B cell (primary cell): Measurements from ENCODE around the gene NEU4. TPM values are rescaled to one million over a fixed set of nuclear protein-coding genes. Genes with fewer than 3 reads are reported as not detected.
"Not testable (repeated sequence)": the region's sequence is repeated elsewhere in the genome, so short reads cannot be mapped to it uniquely, and the experiment has no call there.

Experiments
- ATAC-seq: fragments of 200-7000 bp; cut with Tn5 transposase; one replicate; pipeline ENCODE4 v1.10.0; 2021; ENCODE audit warnings: low read depth, mild to moderate bottlenecking, moderate number of reproducible peaks, moderate library complexity
- CTCF ChIA-PET: fragments of 350-600 bp; sonication (Branson Sonifier 250); formaldehyde crosslinking; loops from one replicate; lab custom pipeline; 2021; ENCODE audit warnings: antibody characterized with exemption, inconsistent platforms; lab: Charles Lee
- POLR2A ChIA-PET: fragments of 350-600 bp; sonication (Branson Sonifier 250); formaldehyde crosslinking; loops from one replicate; lab custom pipeline; 2021; ENCODE audit warnings: antibody characterized with exemption; lab: Charles Lee
- DNase-seq: peaks from one replicate; pipeline ENCODE4 v3.0.0; 2013
- H2AFZ ChIP-seq: 2 replicates; pipeline ENCODE4 v1.6.1; 2012; ENCODE audit warnings: mild to moderate bottlenecking, low read depth, low read length; ENCODE audit not compliant: insufficient read depth, poor library complexity, severe bottlenecking
- H3K27ac ChIP-seq, 2 donors: 1 replicate in 1 of 2; 2 replicates in 1 of 2; pipeline ENCODE4 v1.5.1; 2012 to 2013; ENCODE audit warnings: low read length in 2 of 2, mild to moderate bottlenecking in 2 of 2, moderate library complexity in 1 of 2
- H3K27me3 ChIP-seq, 4 experiments: fragments of 200-600 bp in 1 of 4; sonication (generic) in 1 of 4; replicated peaks in 1 of 4; 1 replicate in 2 of 4; 2 replicates in 2 of 4; pipeline versions ENCODE4 v1.6.1 to v1.7.0; 2013 to 2016; ENCODE audit warnings: low read length in 3 of 4, mild to moderate bottlenecking in 2 of 4, mixed read lengths in 1 of 4, moderate library complexity in 1 of 4; ENCODE audit not compliant: insufficient read depth in 4 of 4, control insufficient read depth in 3 of 4; ENCODE audit errors: control extremely low read depth in 1 of 4
- H3K36me3 ChIP-seq, 2 experiments: replicated peaks in 1 of 2; 1 replicate in 1 of 2; 2 replicates in 1 of 2; pipeline versions ENCODE4 v1.6.1 to v1.7.1; 2013; ENCODE audit warnings: low read length in 1 of 2; ENCODE audit not compliant: insufficient read depth in 2 of 2, control insufficient read depth in 1 of 2; ENCODE audit errors: control extremely low read depth in 1 of 2, extremely low read depth in 1 of 2
- H3K4me1 ChIP-seq, 2 donors: fragments of 200-600 bp in 1 of 2; sonication (generic) in 1 of 2; 1 replicate in 1 of 2; 2 replicates in 1 of 2; pipeline versions ENCODE4 v1.5.1 to v1.6.1; 2013 to 2017; ENCODE audit warnings: low read length in 2 of 2; ENCODE audit not compliant: control insufficient read depth in 2 of 2, insufficient read depth in 2 of 2
- H3K4me2 ChIP-seq: replicated peaks from 2 replicates; pipeline ENCODE3; 2012; ENCODE audit warnings: mild to moderate bottlenecking, low read depth, low read length; ENCODE audit not compliant: poor library complexity, severe bottlenecking
- H3K4me3 ChIP-seq, 5 experiments: fragments of 200-600 bp in 1 of 5; sonication (generic) in 1 of 5; 1 replicate in 3 of 5; 2 replicates in 2 of 5; pipeline versions ENCODE4 v1.5.1 to v1.7.0; 2011 to 2016; ENCODE audit warnings: low read length in 4 of 5, mild to moderate bottlenecking in 4 of 5, low read depth in 2 of 5, control low read depth in 1 of 5, moderate library complexity in 1 of 5; ENCODE audit not compliant: insufficient read depth in 1 of 5; ENCODE audit errors: control extremely low read depth in 1 of 5, extremely low read depth in 1 of 5
- H3K79me2 ChIP-seq: fragments of 200-600 bp; sonication (generic); one replicate; pipeline ENCODE4 v1.6.0; 2016; ENCODE audit warnings: low read length; ENCODE audit not compliant: control insufficient read depth, insufficient read depth
- H3K9ac ChIP-seq: fragments of 200-600 bp; sonication (generic); 2 replicates; pipeline ENCODE4 v1.6.1; 2017; ENCODE audit warnings: mild to moderate bottlenecking, low read length, moderate library complexity
- H3K9me3 ChIP-seq, 3 donors: one replicate each; pipeline versions ENCODE4 v1.6.1 to v1.7.1; 2013; ENCODE audit warnings: low read length in 2 of 3; ENCODE audit not compliant: control insufficient read depth in 2 of 3, insufficient read depth in 1 of 3; ENCODE audit errors: control extremely low read depth in 1 of 3
- H4K20me1 ChIP-seq: 2 replicates; pipeline ENCODE4 v1.6.0; 2012; ENCODE audit warnings: mild to moderate bottlenecking, low read length; ENCODE audit not compliant: insufficient read depth, control insufficient read depth, poor library complexity, severe bottlenecking
- H3K27ac Mint-ChIP-seq: one replicate; pipeline ENCODE4 v1.8.0; 2021; ENCODE audit warnings: mixed read lengths
- H3K27me3 Mint-ChIP-seq: one replicate; pipeline ENCODE4 v1.8.0; 2021; ENCODE audit warnings: mixed read lengths
- H3K4me1 Mint-ChIP-seq: one replicate; pipeline ENCODE4 v1.8.0; 2021; ENCODE audit warnings: mixed read lengths
- H3K4me3 Mint-ChIP-seq: one replicate; pipeline ENCODE4 v1.8.0; 2021; ENCODE audit warnings: mixed read lengths
- H3K9me3 Mint-ChIP-seq: one replicate; pipeline ENCODE4 v1.8.0; 2022; ENCODE audit warnings: mixed read lengths; ENCODE audit not compliant: insufficient read depth
- EZH2 ChIP-seq: IDR thresholded peaks from 2 replicates; pipeline ENCODE4 v1.6.1; 2012; ENCODE audit warnings: borderline replicate concordance, low read depth, mild to moderate bottlenecking, moderate library complexity, low read length; ENCODE audit not compliant: insufficient read depth, poor library complexity, severe bottlenecking
- WGBS: methylation state at CpG from one replicate; pipeline ENCODE4 v1.1.5; 2013; ENCODE audit warnings: missing lambda C conversion rate; ENCODE audit not compliant: insufficient coverage; 5-methylcytosine and 5-hydroxymethylcytosine counted together
- intact Hi-C: fragments of 100-400 bp; cut with micrococcal nuclease; formaldehyde crosslinking; loops from one replicate; pipeline ENCODE4 v1.10.0; 2022
- polyA plus RNA-seq: library from polyadenylated mRNA; depleted of rRNA; stranded (reverse); fragments of >200 nt; gene quantifications from 2 replicates; pipeline ENCODE4 v1.2.3, GENCODE V29; 2012
- total RNA-seq, 2 donors: library from RNA; stranded (reverse); fragments of 120-200 nt in 1 of 2; gene quantifications; 1 replicate in 1 of 2; 2 replicates in 1 of 2; pipeline versions ENCODE4 v1.2.3 to v1.2.4, GENCODE V29; 2013 to 2022
- TF ChIP-seq, protein P1 (sequence below): fragments of 200-600 bp; IDR thresholded peaks from one replicate; pipeline ENCODE4 v1.8.0; 2022; ENCODE audit warnings: antibody characterized with exemption, mild to moderate bottlenecking

The NEU4 gene
- total and polyA plus RNA-seq, 2 donors (not counting 1 experiment from before 2014, with no cell fraction given): 0.19 TPM; not detected in 1

DNA sequence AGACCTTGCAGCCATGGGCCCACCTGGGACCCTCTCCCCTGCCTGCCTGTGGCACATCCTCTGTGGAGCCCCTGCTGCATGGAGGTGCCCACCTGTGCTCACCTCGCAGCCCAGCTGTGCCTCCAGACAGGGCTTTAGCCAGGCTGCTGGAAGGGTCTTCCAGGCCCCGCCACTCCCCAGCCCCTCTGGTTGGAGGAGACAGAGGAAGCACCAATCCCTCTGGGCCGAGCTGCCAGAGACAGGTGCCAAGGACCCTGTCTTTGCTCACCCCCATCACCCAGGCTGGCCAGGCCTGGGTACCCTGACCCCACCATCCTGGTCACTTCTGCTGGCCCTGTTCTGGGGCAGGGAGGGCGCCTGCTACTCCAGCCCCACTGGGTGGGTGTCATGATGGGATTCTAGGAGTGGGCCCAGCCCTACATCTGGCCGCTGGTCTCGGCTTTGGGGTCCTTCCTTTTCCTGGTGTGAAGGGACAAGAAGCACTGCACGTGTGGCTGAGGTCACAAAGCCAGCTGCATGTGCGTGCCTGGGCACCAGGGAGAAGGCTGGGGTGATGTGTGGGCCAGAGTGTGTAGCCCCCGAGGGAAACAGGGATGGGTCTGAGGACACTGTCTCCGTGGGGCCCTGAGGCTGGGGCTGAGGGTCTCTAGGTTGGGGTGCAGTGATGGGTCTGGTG is 9.3 kb upstream of the NEU4 start:
- Histone ChIP-seq H3K4me2 (no peak overlapping the region), H3K4me1 (peaks cover 9 to 15% of the 10 kb centered on the region in 2 donors), H3K4me3 (no peak overlapping the region), H3K9me3 (no peaks in the 10 kb centered on the region), H3K27me3 (peaks cover 0 to 9% (median 8%) of the 10 kb centered on the region in 4 experiments), H3K9ac (no peak overlapping the region), H3K79me2 (no peaks in the 10 kb centered on the region), H2AFZ (no peak overlapping the region), H3K36me3 (no peaks in the 10 kb centered on the region), H4K20me1 (no peaks in the 10 kb centered on the region), H3K27ac (no peak overlapping the region)
- no peak for DNase-seq
- CTCF ChIA-PET: no interaction called here
- Mint-ChIP-seq H3K27me3 (peaks cover 5% of the 10 kb centered on the region), H3K9me3 (no peaks in the 10 kb centered on the region), H3K4me3 (no peak overlapping the region), H3K27ac (no peak overlapping the region), H3K4me1 (peaks cover 9% of the 10 kb centered on the region)
- WGBS: 90% methylated on average over 10 of the region's 10 CpGs
- TF ChIP-seq, protein P1, sequence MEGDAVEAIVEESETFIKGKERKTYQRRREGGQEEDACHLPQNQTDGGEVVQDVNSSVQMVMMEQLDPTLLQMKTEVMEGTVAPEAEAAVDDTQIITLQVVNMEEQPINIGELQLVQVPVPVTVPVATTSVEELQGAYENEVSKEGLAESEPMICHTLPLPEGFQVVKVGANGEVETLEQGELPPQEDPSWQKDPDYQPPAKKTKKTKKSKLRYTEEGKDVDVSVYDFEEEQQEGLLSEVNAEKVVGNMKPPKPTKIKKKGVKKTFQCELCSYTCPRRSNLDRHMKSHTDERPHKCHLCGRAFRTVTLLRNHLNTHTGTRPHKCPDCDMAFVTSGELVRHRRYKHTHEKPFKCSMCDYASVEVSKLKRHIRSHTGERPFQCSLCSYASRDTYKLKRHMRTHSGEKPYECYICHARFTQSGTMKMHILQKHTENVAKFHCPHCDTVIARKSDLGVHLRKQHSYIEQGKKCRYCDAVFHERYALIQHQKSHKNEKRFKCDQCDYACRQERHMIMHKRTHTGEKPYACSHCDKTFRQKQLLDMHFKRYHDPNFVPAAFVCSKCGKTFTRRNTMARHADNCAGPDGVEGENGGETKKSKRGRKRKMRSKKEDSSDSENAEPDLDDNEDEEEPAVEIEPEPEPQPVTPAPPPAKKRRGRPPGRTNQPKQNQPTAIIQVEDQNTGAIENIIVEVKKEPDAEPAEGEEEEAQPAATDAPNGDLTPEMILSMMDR: no peak
- no peak for TF ChIP-seq EZH2
- POLR2A ChIA-PET: no interaction called here
- no peak for ATAC-seq
- intact Hi-C loops: no loop called here

- CTCF ChIA-PET, H4K20me1 ChIP-seq, H3K4me2 ChIP-seq, DNase-seq, H3K79me2 ChIP-seq, H3K9ac ChIP-seq, H3K36me3 ChIP-seq, ATAC-seq, H3K27me3 Mint-ChIP-seq, H2AFZ ChIP-seq, H3K9me3 ChIP-seq, H3K9me3 Mint-ChIP-seq, H3K4me3 ChIP-seq, intact Hi-C loops, H3K27ac ChIP-seq, H3K27ac Mint-ChIP-seq, POLR2A ChIA-PET, H3K4me3 Mint-ChIP-seq: not testable (repeated sequence)
- 90% methylated on average over 26 of the region's 35 CpGs for WGBS
- peaks cover 13% of the 10 kb centered on the region for H3K4me1 Mint-ChIP-seq
- peaks cover 12 to 19% of the 10 kb centered on the region in 2 donors for H3K4me1 ChIP-seq
- H3K27me3 ChIP-seq: peaks cover 0 to 13% (median 10%) of the 10 kb centered on the region in 4 experiments
These were observed 8.6 kb upstream of the NEU4 start for GRCh38 chr2:241800198-241800903.
